ENCODE measurements around the gene EXOC4. TPM values are rescaled to one million over a fixed set of nuclear protein-coding genes. Genes with fewer than 3 reads are reported as not detected.
"Not testable (repeated sequence)": the region's sequence is repeated elsewhere in the genome, so short reads cannot be mapped to it uniquely, and the experiment has no call there.

Gene EXOC4
- total RNA-seq, 1 donor from 2014 or later = 81.9 TPM

- DNase-seq (ENCODE audit: low spot score) = no peak
These were observed 491.6 kb downstream of the EXOC4 start for GRCh38 chr7:133744451-133744850.

GRCh38 chr7:133746305-133746704 is 493.4 kb downstream of the EXOC4 start:
- no peak for DNase-seq (ENCODE audit: low spot score)

- no peak for DNase-seq (ENCODE audit: low spot score)
These were observed 494.0 kb downstream of the EXOC4 start for GRCh38 chr7:133746847-133747246.

- no peak for DNase-seq (ENCODE audit: low spot score)
These were observed 495.8 kb downstream of the EXOC4 start for GRCh38 chr7:133748443-133749407.

GRCh38 chr7:133750287-133750686 is 497.4 kb downstream of the EXOC4 start:
- DNase-seq (ENCODE audit: low spot score) = no peak

- no peak for DNase-seq (ENCODE audit: low spot score)
These were observed 498.2 kb downstream of the EXOC4 start for GRCh38 chr7:133751079-133751478.

GRCh38 chr7:133753513-133753912 is 500.6 kb downstream of the EXOC4 start:
- peak; percentile 20 for DNase-seq (ENCODE audit: low spot score)

- no peak for DNase-seq (ENCODE audit: low spot score)
These were observed 501.8 kb downstream of the EXOC4 start for GRCh38 chr7:133754708-133755107.

- DNase-seq (ENCODE audit: low spot score) = no peak
These were observed 503.0 kb downstream of the EXOC4 start for GRCh38 chr7:133755901-133756300.

GRCh38 chr7:133761443-133761842 is 508.6 kb downstream of the EXOC4 start:
- DNase-seq (ENCODE audit: low spot score) = no peak

- no peak for DNase-seq (ENCODE audit: low spot score)
These were observed 510.3 kb downstream of the EXOC4 start for GRCh38 chr7:133763076-133763640.

- no peak for DNase-seq (ENCODE audit: low spot score)
These were observed 516.8 kb downstream of the EXOC4 start for GRCh38 chr7:133769668-133770067.

- peak; percentile 40 for DNase-seq (ENCODE audit: low spot score)
These were observed 518.1 kb downstream of the EXOC4 start for GRCh38 chr7:133770863-133771492.

GRCh38 chr7:133771788-133772419 is 519.0 kb downstream of the EXOC4 start:
- DNase-seq (ENCODE audit: low spot score) = peak; percentile 42

- no peak for DNase-seq (ENCODE audit: low spot score)
These were observed 520.7 kb downstream of the EXOC4 start for GRCh38 chr7:133773601-133774000.

- no peak for DNase-seq (ENCODE audit: low spot score)
These were observed 522.3 kb downstream of the EXOC4 start for GRCh38 chr7:133775201-133775600.

GRCh38 chr7:133776266-133776665 is 523.4 kb downstream of the EXOC4 start:
- no peak for DNase-seq (ENCODE audit: low spot score)

GRCh38 chr7:133777701-133778100 is 524.8 kb downstream of the EXOC4 start:
- no peak for DNase-seq (ENCODE audit: low spot score)

- no peak for DNase-seq (ENCODE audit: low spot score)
These were observed 525.6 kb downstream of the EXOC4 start for GRCh38 chr7:133778472-133778871.

GRCh38 chr7:133779538-133779937 is 526.7 kb downstream of the EXOC4 start:
- DNase-seq (ENCODE audit: low spot score) = not testable (repeated sequence)

GRCh38 chr7:133780912-133781311 is 528.0 kb downstream of the EXOC4 start:
- no peak for DNase-seq (ENCODE audit: low spot score)

- no peak for DNase-seq (ENCODE audit: low spot score)
These were observed 528.7 kb downstream of the EXOC4 start for GRCh38 chr7:133781486-133782090.

All from umbilical cord (tissue), 2 donors.